Neural cell (in vitro differentiated cells): ENCODE measurements around the gene ZNF618.

ENCODE experiments used
- EP300 ChIP-seq: fragments of 450-650 bp; conservative IDR thresholded peaks from 2 replicates; pipeline ENCODE4 v1.6.1; 2014; ENCODE audit warnings: antibody characterized with exemption, mild to moderate bottlenecking, moderate library complexity; ENCODE audit not compliant: poor library complexity, severe bottlenecking
- POLR2AphosphoS5 ChIP-seq: IDR thresholded peaks from 2 replicates; pipeline ENCODE4 v1.6.1; 2012
- RAD21 ChIP-seq: fragments of 450-650 bp; conservative IDR thresholded peaks from 2 replicates; pipeline ENCODE4 v1.6.1; 2014; ENCODE audit warnings: antibody characterized with exemption, mild to moderate bottlenecking, moderate library complexity
- TAF1 ChIP-seq: IDR thresholded peaks from 2 replicates; pipeline ENCODE4 v1.6.1; 2012; ENCODE audit warnings: low read depth
- TF ChIP-seq, protein P1 (sequence below): fragments of 450-650 bp; IDR thresholded peaks from 2 replicates; pipeline ENCODE4 v1.5.1; 2014; ENCODE audit warnings: antibody characterized with exemption, mild to moderate bottlenecking, moderate library complexity; ENCODE audit not compliant: poor library complexity, severe bottlenecking
- TF ChIP-seq, protein P2 (sequence below): IDR thresholded peaks from 2 replicates; pipeline ENCODE4 v1.6.1; 2012; ENCODE audit warnings: borderline replicate concordance

- no peak for TF ChIP-seq EP300
- TF ChIP-seq, protein P1, sequence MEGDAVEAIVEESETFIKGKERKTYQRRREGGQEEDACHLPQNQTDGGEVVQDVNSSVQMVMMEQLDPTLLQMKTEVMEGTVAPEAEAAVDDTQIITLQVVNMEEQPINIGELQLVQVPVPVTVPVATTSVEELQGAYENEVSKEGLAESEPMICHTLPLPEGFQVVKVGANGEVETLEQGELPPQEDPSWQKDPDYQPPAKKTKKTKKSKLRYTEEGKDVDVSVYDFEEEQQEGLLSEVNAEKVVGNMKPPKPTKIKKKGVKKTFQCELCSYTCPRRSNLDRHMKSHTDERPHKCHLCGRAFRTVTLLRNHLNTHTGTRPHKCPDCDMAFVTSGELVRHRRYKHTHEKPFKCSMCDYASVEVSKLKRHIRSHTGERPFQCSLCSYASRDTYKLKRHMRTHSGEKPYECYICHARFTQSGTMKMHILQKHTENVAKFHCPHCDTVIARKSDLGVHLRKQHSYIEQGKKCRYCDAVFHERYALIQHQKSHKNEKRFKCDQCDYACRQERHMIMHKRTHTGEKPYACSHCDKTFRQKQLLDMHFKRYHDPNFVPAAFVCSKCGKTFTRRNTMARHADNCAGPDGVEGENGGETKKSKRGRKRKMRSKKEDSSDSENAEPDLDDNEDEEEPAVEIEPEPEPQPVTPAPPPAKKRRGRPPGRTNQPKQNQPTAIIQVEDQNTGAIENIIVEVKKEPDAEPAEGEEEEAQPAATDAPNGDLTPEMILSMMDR = no peak
- no peak for TF ChIP-seq RAD21
- TF ChIP-seq POLR2AphosphoS5 = no peak
- no peak for TF ChIP-seq TAF1
- TF ChIP-seq, protein P2, sequence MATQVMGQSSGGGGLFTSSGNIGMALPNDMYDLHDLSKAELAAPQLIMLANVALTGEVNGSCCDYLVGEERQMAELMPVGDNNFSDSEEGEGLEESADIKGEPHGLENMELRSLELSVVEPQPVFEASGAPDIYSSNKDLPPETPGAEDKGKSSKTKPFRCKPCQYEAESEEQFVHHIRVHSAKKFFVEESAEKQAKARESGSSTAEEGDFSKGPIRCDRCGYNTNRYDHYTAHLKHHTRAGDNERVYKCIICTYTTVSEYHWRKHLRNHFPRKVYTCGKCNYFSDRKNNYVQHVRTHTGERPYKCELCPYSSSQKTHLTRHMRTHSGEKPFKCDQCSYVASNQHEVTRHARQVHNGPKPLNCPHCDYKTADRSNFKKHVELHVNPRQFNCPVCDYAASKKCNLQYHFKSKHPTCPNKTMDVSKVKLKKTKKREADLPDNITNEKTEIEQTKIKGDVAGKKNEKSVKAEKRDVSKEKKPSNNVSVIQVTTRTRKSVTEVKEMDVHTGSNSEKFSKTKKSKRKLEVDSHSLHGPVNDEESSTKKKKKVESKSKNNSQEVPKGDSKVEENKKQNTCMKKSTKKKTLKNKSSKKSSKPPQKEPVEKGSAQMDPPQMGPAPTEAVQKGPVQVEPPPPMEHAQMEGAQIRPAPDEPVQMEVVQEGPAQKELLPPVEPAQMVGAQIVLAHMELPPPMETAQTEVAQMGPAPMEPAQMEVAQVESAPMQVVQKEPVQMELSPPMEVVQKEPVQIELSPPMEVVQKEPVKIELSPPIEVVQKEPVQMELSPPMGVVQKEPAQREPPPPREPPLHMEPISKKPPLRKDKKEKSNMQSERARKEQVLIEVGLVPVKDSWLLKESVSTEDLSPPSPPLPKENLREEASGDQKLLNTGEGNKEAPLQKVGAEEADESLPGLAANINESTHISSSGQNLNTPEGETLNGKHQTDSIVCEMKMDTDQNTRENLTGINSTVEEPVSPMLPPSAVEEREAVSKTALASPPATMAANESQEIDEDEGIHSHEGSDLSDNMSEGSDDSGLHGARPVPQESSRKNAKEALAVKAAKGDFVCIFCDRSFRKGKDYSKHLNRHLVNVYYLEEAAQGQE = no peak
Observed at GRCh38 chr9:114003351-114003750, 127.2 kb downstream of the ZNF618 start.
